Measurements from ENCODE around the gene AURKB. TPM values are rescaled to one million over a fixed set of nuclear protein-coding genes. Genes with fewer than 3 reads are reported as not detected.
"Not testable (repeated sequence)": the region's sequence is repeated elsewhere in the genome, so short reads cannot be mapped to it uniquely, and the experiment has no call there.

AURKB gene
- total RNA-seq, 1 donor: 31.8 TPM

- H3K4me3 ChIP-seq (ENCODE audit: low read depth, low read length): no peak overlapping the region
- peak; percentile 17 for TF ChIP-seq CTCF (IDR thresholded peaks at IDR 0.05; ENCODE audit: insufficient read depth, low read length)
- DNase-seq (ENCODE audit: low read depth): peak; percentile 2
These were observed 43.4 kb upstream of the AURKB start for GRCh38 chr17:8253801-8254200.

- not testable (repeated sequence) for H3K4me3 ChIP-seq (ENCODE audit: low read depth, low read length)
- peak; percentile 2 for DNase-seq (ENCODE audit: low read depth)
These were observed 41.0 kb upstream of the AURKB start for GRCh38 chr17:8251411-8251810.

- TF ChIP-seq CTCF (IDR thresholded peaks at IDR 0.05; ENCODE audit: insufficient read depth, low read length): no peak
- DNase-seq (ENCODE audit: low read depth): no peak
- peak overlapping the region; percentile 99 for H3K4me3 ChIP-seq (ENCODE audit: low read depth, low read length)
These were observed 39.5 kb upstream of the AURKB start for GRCh38 chr17:8249621-8250500.

GRCh38 chr17:8248751-8249607, 38.6 kb upstream of the AURKB start, which contains the start of gene PFAS:
Gene PFAS (plus strand): TSS chr17:8249289. CDS start chr17:8253938, 4,649 bp downstream.
- no peak for TF ChIP-seq CTCF (IDR thresholded peaks at IDR 0.05; ENCODE audit: insufficient read depth, low read length)
- peak; percentile 87 for DNase-seq (ENCODE audit: low read depth)

GRCh38 chr17:8244768-8245167, 34.4 kb upstream of the AURKB start:
- TF ChIP-seq CTCF (IDR thresholded peaks at IDR 0.05; ENCODE audit: insufficient read depth, low read length): no peak
- H3K4me3 ChIP-seq (ENCODE audit: low read depth, low read length): no peak overlapping the region

More at GRCh38 chr17:8248751-8249607, 38.6 kb upstream of the AURKB start, which contains the start of gene PFAS:
- H3K4me3 ChIP-seq (ENCODE audit: low read depth, low read length): peak within 1 kb of the TSS; percentile 99

GRCh38 chr17:8243827-8244226, 33.5 kb upstream of the AURKB start:
- TF ChIP-seq CTCF (IDR thresholded peaks at IDR 0.05; ENCODE audit: insufficient read depth, low read length): no peak

More at GRCh38 chr17:8244768-8245167, 34.4 kb upstream of the AURKB start:
- DNase-seq (ENCODE audit: low read depth): no peak

GRCh38 chr17:8237886-8238285, 27.5 kb upstream of the AURKB start:
- H3K4me3 ChIP-seq (ENCODE audit: low read depth, low read length): no peak overlapping the region
- no peak for TF ChIP-seq CTCF (IDR thresholded peaks at IDR 0.05; ENCODE audit: insufficient read depth, low read length)
- DNase-seq (ENCODE audit: low read depth): no peak

More at GRCh38 chr17:8243827-8244226, 33.5 kb upstream of the AURKB start:
- no peak for DNase-seq (ENCODE audit: low read depth)
- H3K4me3 ChIP-seq (ENCODE audit: low read depth, low read length): no peak overlapping the region

Measured in fibroblast of the aortic adventitia (primary cell).